PC-9 (cell line): Measurements from ENCODE around the gene BCKDHB.

Source experiments
- CTCF ChIP-seq: fragments of 200-600 bp; sonication (generic); conservative IDR thresholded peaks from 2 replicates; pipeline ENCODE4 v1.6.1; 2017; ENCODE audit warnings: mixed run types, antibody characterized with exemption, mild to moderate bottlenecking, moderate library complexity
- EZH2 ChIP-seq: fragments of 200-600 bp; sonication (generic); IDR thresholded peaks from 2 replicates; pipeline ENCODE4 v1.8.0; 2017; ENCODE audit warnings: antibody characterized with exemption, low read depth

GRCh38 chr6:80210618-80211017, 104.1 kb downstream of the BCKDHB start:
- TF ChIP-seq CTCF (no peak), EZH2 (no peak)
